AG04450 (cell line): ENCODE data around the gene SCARF1. TPM values are rescaled to one million over a fixed set of nuclear protein-coding genes. Genes with fewer than 3 reads are reported as not detected.

ENCODE experiments used
- CTCF ChIA-PET: fragments of 300-600, 350-600 bp; formaldehyde crosslinking; extraction: SDS; loops from one replicate; lab custom pipeline; 2022; ENCODE audit warnings: antibody characterized with exemption, inconsistent platforms; lab: Charles Lee
- POLR2A ChIA-PET: fragments of 350-600 bp; formaldehyde crosslinking; extraction: SDS; loops from one replicate; lab custom pipeline; 2021; ENCODE audit warnings: antibody characterized with exemption, inconsistent platforms; lab: Yijun Ruan, JAX
- DNase-seq: peaks from one replicate; pipeline ENCODE4 v3.0.0-alpha.2; 2011; ENCODE audit warnings: low read depth, low spot score
- H3K27ac ChIP-seq: one replicate; pipeline ENCODE4 v1.5.1; 2012; ENCODE audit warnings: low read depth, low read length, control low read depth
- H3K27me3 ChIP-seq: one replicate; pipeline ENCODE4 v1.6.0; 2012; ENCODE audit warnings: low read length; ENCODE audit not compliant: control insufficient read depth, insufficient read depth
- H3K4me3 ChIP-seq: 2 replicates; pipeline ENCODE4 v1.5.1; 2011; ENCODE audit warnings: mild to moderate bottlenecking, low read depth, low read length, control low read depth
- H3K9me3 ChIP-seq: 2 replicates; pipeline ENCODE4 v1.5.1; 2012; ENCODE audit warnings: low read length; ENCODE audit not compliant: control insufficient read depth, insufficient read depth
- polyA plus RNA-seq: library from polyadenylated mRNA; depleted of rRNA; stranded (reverse); fragments of >200 nt; gene quantifications from 2 replicates; pipeline ENCODE4 v1.2.3, GENCODE V29; 2011
- TF ChIP-seq, protein P1 (sequence below): IDR thresholded peaks from 2 replicates; pipeline ENCODE4 v1.5.1; 2011; ENCODE audit warnings: low read depth, low read length, control low read depth, inconsistent platforms

Gene SCARF1
- polyA plus RNA-seq, 1 experiment: 0.20 TPM

DNA sequence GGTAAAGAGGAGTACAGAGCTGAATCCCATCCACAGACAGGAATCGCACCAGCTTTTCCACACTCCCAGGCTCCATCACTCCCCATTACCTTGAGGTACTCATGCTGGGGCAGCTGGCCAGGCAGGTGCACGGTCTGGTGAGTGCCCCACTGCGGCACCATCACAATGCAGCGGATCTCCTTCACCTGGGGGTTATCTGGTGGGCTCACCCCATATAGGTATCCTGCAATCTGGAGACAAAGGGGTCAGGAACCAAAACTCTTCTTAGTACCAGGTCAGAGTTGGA lies 6.0 kb upstream of the SCARF1 start:
- Histone ChIP-seq H3K4me3 (no peak overlapping the region), H3K27me3 (no peaks in the 10 kb centered on the region), H3K9me3 (no peaks in the 10 kb centered on the region), H3K27ac (peak overlapping the region; percentile 25)
- ChIA-PET POLR2A (interaction anchor here (1.0 to 4.5 kb wide), 2 partner anchors 18 to 64 kb away, joined by 4 to 48 read pairs; no protein-coding TSS in a partner anchor), CTCF (interaction anchor here (1.0 to 1.2 kb wide), 2 partner anchors 77 to 132 kb away, joined by 4 to 5 read pairs; no protein-coding TSS in a partner anchor)
- TF ChIP-seq, protein P1, sequence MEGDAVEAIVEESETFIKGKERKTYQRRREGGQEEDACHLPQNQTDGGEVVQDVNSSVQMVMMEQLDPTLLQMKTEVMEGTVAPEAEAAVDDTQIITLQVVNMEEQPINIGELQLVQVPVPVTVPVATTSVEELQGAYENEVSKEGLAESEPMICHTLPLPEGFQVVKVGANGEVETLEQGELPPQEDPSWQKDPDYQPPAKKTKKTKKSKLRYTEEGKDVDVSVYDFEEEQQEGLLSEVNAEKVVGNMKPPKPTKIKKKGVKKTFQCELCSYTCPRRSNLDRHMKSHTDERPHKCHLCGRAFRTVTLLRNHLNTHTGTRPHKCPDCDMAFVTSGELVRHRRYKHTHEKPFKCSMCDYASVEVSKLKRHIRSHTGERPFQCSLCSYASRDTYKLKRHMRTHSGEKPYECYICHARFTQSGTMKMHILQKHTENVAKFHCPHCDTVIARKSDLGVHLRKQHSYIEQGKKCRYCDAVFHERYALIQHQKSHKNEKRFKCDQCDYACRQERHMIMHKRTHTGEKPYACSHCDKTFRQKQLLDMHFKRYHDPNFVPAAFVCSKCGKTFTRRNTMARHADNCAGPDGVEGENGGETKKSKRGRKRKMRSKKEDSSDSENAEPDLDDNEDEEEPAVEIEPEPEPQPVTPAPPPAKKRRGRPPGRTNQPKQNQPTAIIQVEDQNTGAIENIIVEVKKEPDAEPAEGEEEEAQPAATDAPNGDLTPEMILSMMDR: no peak
- no peak for DNase-seq

DNA sequence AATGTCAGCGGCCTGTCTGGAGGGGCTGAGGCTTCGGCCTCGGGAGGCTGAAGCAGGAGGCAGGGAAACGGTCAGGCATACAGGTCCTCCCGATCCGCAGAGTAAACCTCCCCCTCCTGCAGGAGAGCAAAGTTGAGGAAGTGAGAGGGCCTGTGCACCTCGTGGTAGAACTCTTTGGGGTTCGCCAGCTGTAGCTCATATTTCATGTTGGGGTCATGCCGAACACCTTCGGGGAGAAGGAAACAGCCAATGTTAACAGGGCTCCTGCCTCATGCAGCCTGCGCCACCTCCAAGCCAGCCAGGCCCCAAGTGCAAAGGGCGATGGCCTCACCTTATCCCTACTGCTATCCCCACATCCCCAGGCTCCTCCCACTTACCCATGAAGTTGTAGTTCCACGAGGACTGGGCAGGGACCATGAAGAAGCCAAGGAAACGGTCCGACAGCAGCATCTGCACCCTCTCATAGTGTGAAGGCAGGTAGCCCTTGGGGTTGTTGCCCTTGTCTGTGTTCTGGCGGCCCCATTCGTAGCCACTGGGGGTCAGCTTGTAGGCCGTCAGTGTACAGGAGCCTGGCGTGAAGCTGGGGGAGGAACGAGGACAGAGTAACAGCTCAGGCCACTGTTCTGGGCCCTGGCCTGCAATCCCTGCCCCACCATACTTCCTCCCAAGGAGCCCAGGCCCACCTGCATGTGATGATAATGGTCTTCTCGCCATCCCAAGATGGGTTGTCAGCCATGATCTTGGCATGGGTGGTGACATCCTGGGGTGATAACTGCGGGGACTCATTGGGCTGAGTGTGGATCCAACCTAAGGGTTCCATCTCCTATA lies 5.4 kb upstream of the SCARF1 start:
- ChIA-PET CTCF (interaction anchor here (1.0 to 1.2 kb wide), 2 partner anchors 77 to 133 kb away, joined by 4 to 5 read pairs; no protein-coding TSS in a partner anchor), POLR2A (interaction anchor here (0.6 to 4.5 kb wide), 4 partner anchors 18 to 132 kb away, joined by 3 to 48 read pairs (median 14); no protein-coding TSS in a partner anchor)
- TF ChIP-seq, protein P1: no peak
- H3K27me3 ChIP-seq: no peaks in the 10 kb centered on the region
- H3K9me3 ChIP-seq: no peaks in the 10 kb centered on the region
- no peak for DNase-seq
- peak overlapping the region; percentile 31 for H3K27ac ChIP-seq
- no peak overlapping the region for H3K4me3 ChIP-seq

- Histone ChIP-seq H3K4me3 (peak within 1 kb of the TSS; percentile 63), H3K27ac (peak within 1 kb of the TSS; percentile 57), H3K9me3 (no peaks in the 10 kb centered on the region), H3K27me3 (no peaks in the 10 kb centered on the region)
- TF ChIP-seq, protein P1: no peak
- ChIA-PET CTCF (interaction anchor here (0.6 to 3.8 kb wide), 13 partner anchors 9 to 421 kb away, joined by 3 to 71 read pairs (median 4); no protein-coding TSS in a partner anchor), POLR2A (interaction anchor here (0.6 to 4.5 kb wide), 7 partner anchors 11 to 225 kb away, joined by 3 to 48 read pairs (median 8); no protein-coding TSS in a partner anchor)
- DNase-seq: no peak
Observed at GRCh38 chr17:1649844-1650501, 4.4 kb upstream of the SCARF1 start, which contains the start of gene RILP. Gene RILP, minus strand, starts transcription at chr17:1649866. Its CDS starts 62 bp downstream, at chr17:1649804.

GRCh38 chr17:1648963-1649843 lies 3.7 kb upstream of the SCARF1 start:
- no peaks in the 10 kb centered on the region for H3K27me3 ChIP-seq
- H3K9me3 ChIP-seq: no peaks in the 10 kb centered on the region
- DNase-seq: peak; percentile 93
- H3K4me3 ChIP-seq: peak overlapping the region; percentile 63
- TF ChIP-seq, protein P1: peak; percentile 78; the same call in 1 of the 2 replicates
- peak overlapping the region; percentile 57 for H3K27ac ChIP-seq
- CTCF ChIA-PET: interaction anchor here (0.6 to 3.8 kb wide), 26 partner anchors 9 to 420 kb away, joined by 3 to 71 read pairs (median 4); partner anchors contain the start of gene SERPINF1
- POLR2A ChIA-PET: interaction anchor here (0.6 to 4.5 kb wide), 9 partner anchors 11 to 264 kb away, joined by 3 to 48 read pairs (median 6); partner anchors contain the start of gene PRPF8
